CD1c-positive myeloid dendritic cell (primary cell): Measurements from ENCODE around the gene NDUFB11.

Source experiments
- DNase-seq: peaks from one replicate; pipeline ENCODE4 v3.0.0-alpha.2; 2016; ENCODE audit errors: extremely low spot score

Gene NDUFB11

DNA sequence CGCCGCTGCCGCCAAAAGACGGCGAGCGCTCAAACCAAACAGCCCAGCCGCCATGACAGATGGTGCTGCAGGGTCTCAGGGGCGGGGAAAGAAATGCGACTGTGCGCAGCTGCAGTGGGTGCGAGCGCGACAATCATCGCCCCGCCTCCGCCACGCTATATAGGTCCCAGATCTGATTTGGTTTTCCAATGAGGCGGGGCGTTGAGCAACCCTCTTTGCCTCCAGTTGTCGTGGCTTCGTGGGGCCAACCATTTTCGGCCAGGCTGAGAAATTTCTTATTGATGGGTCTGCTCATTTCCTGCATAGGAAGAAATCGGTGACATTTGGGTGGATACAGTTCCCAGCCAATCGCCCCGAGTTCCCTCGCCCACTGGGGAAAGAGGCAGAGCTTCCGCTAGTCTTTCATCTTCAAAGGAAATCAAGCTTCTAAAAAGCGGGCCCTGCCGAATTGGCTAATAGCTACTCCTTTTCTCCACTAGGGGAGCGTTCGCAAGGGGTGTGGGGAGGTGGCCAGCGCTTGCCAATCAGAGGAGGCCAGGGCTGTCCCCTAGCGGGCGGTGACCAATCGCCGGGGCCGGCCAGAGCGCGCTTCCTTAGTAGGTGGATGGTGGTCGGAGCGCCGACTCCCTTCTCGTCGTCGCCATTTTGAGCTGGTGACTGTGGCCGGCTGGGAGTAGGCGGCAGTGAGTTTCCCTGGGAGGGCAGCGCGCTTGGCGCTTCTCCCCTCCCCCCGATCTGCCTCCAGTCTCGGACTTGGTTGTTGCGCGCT lies at the start of gene NDUFB11, which contains the start of gene RBM10:
TSS of gene NDUFB11 (minus strand) at position 77 of the 769 bp plus-strand sequence. CDS start at position 54, 23 bp downstream.
TSS of gene RBM10 (plus strand) at position 596 of the 769 bp plus-strand sequence. CDS start 2,261 bp downstream, outside the sequence.
- DNase-seq, result peak; percentile 94

DNA sequence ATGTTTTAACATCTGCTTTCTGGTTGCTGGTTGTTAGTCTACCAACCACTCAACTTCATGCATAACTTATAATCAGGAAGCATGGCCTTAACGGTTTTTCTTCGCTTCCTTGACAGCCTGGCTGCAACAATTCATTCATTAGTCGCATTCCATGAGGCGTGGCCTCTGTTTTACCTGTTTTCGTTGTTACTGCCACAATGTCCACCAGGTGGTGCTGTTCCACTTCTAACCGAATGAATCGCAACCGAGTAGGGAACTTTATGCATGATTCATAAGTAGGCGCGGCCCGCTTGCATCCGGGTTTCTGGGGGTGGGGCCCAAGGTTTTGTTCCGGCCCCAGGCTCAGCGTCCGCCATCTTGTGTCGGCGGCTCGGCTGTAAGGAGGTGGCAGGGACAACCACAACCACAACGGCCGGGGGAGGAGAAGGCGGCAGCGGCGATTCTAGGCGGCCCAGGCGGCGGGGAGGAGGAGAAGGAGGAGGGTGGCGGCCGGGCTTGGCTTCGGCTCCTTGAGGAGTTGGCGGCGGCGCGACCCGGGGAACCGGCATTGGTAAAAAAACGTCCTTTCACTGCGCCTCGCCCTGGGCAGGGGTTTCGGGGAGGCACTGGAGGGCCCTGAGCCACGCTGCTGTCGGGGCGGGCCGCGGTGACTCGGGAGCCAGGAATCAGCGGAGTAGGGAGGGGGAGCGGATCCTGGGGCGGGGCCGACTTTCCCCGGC lies 49.1 kb upstream of the NDUFB11 start, which contains the start of gene UBA1:
TSS of gene UBA1 (plus strand) at position 355 of the 719 bp plus-strand sequence. CDS start 4,974 bp downstream, outside the sequence.
- DNase-seq, result peak; percentile 96

DNA sequence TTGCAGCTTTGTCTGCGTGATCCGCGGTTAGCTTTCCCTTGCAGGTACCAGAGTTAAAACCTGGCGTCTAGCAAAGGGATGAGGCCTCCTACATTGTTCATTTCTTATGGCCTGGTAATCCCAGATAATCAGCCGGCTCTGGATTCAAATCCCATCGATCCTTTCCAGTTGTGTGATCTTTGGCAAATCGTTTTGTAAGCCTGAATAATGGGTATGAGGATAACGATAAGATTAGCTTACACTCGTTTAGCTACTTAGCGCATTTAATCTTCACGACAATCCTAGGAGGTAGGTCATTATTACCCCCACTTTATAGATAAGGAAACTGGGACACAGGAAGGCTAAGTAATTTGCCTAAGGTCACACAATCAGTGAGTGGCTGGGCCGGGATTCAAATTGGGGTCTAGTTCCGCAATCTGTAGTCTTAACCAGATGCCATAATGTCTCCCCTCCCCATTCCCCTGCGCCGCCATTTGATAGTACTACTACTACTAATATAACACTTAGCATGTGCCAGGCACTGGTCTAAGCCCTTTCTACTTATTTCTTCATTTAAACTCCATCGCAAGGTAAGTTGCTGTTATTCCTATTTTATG lies 47.4 kb upstream of the NDUFB11 start:
- DNase-seq, result no peak

DNA sequence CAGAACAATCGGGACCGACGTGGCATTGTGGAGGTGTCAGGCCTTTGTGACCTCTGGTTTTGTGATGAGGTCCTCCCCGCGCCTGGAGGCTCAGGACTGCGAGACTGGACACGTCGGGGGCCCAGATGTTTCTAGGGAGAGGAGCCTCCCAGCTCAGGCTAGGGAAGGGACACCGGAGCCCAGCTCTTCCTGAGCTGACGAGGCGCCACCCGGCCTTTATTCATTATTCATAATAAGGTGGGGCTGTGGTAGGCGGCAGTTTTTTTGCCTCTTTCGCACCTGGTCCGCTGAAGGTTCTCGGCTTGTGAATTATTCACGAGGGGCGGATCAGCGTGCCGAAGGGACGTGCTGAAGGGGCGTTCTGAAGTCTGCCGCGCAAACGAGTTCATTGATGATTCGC lies 46.8 kb upstream of the NDUFB11 start:
- peak; percentile 22 for DNase-seq

DNA sequence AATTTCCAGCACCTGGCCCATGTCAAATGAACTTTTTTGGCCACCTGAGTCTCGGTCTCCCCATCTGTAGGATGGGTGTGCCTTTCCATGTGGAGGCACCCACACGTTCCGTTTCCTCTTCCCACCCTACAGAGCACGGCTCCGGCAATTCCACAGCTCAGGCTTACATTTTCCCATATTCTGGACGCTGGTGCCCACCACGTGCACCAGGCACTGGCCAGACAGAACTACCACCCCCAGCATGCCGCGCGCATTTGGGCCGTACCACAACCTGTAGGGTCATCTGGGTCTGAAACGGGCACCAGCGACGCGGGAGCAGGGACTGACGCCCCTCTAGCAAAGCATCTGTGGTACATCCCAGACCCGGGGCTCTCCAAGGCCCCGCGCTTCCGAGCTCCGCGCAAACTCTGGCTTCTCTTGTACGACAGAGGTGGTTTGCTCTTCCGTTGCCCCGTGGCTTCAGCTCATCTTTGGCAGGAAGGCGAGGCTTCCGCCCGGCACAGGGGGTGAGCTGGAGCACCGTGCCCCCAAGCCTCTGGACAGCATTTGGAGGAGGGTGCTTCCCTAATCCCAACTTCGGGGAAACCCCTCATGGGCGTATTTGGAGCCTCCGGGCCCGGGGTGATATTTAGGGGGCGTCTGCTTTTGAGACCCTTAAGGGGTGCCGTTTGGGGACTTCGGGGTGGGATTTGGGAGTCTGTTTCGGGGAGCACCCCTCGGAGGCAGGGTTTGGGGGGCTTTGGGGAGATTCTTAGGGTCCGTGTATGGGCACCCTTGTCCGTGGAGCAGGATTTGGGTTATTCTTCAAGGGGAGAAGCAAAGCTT lies 46.2 kb upstream of the NDUFB11 start:
- DNase-seq, result peak; percentile 78

DNA sequence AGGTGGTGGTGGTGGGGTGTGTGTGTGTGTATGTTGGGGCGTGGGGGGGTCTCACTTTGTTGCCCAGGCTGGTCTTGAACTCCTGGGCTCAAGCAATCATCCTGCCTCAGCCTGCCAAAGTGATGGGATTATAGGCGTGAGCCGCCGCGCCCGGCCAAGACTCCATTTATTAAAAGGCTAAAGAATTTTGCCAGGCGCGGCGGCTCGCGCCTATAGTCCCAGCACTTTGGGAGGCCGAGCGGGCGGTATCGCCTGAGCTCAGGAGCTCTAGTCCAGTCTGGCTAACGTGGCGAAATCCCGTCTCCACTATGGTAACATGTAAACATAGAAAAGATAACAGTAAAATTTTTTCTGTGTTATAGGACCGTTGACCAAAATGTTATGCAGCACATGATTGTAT lies 45.4 kb upstream of the NDUFB11 start:
- no peak for DNase-seq

DNA sequence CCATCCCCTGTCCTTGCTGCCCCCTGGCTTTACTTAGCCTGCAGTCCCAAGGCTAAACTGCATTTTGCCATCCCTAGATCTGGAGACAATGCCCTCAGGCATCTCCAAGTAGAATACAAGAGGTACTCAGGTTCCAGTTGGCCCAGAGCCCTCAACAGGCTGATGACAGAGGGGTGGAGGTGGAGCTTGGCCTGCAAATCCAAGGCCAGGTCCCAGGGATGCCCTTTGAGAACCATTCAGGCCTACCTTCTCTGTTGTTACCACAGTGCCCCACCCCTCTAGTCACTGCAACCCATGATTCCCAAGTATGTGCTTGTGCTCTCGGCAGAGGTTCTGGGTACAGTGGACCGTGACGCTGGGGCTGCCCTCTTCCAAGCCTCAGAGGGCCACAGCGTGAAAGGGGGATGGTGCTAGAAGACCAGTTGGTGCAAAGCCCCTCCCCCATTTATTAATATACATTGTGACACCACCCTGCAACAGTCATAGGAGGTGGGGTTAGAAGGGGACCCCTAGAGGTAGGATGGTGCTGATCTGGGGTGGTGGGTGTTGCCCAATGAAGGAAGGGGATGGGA lies 42.7 kb upstream of the NDUFB11 start:
- DNase-seq, result no peak

DNA sequence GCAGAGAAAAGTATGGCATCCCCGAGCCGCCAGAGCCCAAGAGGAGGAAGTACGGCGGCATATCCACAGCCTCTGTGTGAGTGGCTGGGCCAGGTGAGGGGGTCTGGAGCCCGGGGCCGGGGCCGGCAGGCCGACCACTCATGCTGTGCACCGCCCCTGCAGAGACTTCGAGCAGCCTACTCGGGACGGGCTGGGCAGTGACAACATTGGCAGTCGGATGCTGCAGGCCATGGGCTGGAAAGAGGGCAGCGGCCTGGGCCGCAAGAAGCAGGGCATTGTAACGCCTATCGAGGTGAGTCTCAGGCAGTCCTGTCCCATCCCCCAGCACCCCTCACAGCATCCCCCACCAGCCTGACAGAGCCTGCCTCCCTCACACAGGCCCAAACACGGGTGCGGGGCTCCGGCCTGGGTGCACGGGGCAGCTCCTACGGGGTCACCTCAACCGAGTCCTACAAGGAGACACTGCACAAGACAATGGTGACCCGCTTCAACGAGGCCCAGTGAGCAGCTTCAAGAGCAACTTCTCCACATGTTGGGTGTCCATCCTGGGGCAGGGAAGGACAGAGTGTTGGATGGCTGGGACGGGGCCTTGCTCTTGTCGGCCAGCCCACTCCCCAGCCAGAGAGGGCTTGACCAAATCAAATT lies 41.7 kb upstream of the NDUFB11 start:
- DNase-seq, result no peak

DNA sequence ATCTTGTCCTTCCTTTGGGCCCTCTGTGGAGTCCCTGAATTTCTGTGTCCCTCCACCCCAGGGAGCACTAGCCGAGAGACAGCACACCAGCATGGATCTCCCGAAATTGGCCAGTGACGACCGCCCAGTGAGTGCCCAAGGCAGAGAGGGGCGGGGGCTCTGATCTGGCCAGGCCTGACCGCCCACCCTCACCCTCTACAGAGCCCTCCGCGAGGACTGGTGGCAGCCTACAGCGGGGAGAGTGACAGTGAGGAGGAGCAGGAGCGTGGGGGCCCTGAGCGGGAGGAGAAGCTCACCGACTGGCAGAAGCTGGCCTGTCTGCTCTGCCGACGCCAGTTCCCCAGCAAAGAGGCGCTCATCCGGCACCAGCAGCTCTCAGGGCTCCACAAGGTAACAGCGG lies 40.7 kb upstream of the NDUFB11 start:
- DNase-seq, result no peak

DNA sequence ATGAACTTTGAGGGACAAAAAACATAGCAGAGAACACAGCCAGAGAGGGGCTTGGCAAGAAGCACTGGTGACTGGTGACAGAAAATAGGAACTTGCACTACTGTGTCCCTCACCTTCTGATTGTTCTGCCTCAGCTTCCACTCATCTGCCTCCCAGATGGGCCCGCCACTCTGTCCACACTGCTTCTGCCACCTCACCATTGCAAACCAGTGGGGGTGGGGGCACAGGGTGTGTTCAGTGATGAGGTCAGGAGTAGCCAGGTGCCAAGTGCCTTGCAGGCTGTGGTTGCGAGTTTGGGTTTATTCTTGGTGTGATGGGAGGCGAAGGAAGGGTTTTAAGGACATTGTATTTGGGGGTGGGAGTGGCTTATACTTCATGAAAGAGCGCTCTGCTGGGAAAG lies 40.0 kb upstream of the NDUFB11 start:
- DNase-seq, result no peak

DNA sequence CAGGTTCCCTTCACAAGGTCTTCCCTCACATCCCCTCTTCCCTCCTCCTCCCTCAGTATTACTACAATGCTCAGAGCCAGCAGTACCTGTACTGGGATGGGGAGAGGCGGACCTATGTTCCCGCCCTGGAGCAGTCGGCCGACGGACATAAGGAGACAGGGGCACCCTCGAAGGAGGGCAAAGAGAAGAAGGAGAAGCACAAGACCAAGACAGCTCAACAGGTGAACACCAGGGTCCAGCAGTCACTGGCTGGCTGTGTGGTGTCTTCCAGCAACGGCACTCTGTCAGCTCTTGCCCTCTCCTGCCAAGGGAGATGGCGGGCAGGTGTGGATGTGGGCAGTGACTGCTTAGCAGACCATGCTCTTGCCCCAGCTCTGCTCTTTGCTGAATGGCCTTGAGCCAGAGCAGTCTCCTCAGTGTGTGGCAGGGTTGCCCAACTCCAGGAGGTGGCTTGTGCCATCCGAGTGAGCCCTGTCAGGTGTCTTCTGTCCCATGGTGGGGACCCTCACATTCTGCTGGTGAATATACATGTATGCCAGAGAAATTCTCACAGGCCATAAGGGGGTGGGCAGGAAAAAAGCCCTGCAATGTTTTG lies 37.7 kb upstream of the NDUFB11 start:
- DNase-seq, result no peak

DNA sequence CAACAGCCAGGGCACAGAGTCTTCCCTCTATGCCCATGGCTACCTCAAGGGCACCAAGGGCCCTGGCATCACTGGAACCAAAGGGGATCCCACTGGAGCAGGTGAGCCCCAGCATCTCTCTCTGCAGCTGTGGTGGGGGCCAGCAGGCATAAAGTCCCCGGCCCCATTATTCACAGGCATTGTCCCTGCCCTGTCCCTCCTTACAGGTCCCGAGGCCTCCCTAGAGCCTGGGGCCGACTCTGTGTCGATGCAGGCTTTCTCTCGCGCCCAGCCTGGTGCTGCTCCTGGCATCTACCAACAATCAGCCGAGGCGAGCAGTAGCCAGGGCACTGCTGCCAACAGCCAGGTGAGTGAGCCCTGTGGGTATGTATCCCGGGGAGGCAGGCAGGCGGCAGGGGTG lies 36.8 kb upstream of the NDUFB11 start:
- DNase-seq, result no peak

DNA sequence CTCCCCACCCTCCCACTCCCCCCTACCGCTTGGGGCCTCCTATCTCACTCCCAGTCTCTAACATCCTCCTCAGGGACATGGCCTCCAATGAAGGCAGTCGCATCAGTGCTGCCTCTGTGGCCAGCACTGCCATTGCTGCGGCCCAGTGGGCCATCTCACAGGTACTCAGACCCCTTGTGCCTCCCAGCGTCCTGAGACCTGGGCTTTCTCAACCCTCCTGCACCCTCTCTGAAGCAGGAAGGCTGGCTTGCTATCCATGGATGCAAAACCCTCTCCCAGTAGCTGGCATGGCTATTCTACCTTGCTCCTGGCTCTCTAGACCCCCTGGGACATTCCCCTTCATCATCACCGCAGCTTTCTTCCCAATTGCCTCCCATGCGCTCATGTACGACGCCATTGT lies 35.8 kb upstream of the NDUFB11 start:
- no peak for DNase-seq

DNA sequence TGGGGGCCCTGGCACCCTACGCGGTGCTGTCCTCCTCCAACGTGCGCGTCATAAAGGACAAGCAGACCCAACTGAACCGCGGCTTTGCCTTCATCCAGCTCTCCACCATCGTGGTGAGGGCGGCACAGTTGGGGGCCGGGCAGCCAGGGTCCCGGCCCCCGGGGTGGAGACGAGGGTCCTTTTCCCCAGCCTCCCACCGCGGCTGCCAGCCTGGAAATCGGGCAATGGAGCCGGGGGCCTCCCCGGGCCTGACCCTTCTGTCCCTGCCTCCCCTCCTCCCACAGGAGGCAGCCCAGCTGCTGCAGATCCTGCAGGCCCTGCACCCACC lies 35.4 kb upstream of the NDUFB11 start:
- no peak for DNase-seq

DNA sequence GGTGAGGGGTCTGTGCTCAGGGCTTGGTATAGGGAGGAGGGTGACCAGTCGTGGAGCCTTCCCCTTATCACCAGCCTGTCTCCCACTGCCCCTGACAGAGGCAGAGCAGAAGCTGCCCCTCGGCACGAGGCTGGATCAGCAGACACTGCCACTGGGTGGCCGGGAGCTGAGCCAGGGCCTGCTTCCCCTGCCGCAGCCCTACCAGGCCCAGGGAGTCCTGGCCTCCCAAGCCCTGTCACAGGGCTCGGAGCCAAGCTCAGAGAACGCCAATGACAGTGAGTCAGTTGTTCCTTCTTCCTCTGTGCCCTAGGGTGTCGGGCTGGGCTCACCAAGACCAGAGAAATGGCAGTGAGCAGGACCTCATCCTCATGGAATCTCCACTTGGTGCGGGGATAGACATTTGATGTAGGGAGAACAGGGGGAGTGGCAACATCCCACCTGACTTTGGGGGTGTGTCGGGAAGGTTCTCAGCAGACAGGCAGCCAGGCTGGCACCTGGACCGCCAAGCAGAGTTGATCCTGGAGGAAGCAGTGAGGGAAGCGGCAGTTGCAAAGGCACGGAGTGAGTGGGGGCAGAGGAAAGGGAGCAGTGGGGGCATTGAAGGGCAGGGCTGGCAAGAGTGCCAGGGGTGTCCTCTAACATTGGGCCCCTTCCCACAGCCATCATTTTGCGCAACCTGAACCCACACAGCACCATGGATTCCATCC lies 34.9 kb upstream of the NDUFB11 start:
- no peak for DNase-seq

DNA sequence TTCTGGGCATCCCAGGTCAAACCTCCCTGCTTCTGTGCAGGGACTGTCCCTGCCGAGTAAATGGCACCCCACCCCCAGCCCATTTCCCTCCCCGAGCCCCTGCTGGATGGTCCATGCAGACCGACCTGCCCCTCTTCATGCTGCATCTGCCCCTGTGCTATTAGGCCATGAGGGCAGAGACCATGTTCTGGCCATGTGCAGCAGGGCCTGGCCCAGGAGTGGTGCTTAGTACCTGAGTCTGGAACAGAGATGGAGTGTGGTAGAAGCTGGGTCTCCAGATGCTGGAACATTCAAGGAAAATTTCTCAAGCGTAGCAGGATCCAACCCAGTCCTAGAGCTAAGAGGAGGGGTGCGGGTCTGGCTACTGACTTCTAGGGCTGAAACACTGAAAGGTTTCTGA lies 33.8 kb upstream of the NDUFB11 start:
- no peak for DNase-seq

DNA sequence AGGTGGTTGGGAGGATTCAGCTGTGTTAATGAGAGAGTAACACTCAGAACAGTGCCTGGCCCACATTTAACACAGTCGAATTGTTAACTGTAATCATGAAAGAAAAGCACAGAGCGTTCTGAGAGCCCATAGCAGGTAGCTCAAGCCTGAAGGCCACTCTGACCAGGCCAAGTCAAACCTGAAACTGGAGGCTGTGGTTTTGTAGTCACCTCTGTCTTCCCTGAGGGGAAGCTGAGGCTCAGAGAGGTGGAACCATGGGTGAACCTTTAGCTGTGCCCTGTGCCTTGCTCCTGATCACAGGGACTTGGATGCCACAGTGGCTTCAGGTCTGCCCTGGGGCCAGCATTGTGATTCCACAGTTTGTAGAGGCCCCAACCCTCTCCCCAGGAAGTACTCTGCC lies 32.6 kb upstream of the NDUFB11 start:
- no peak for DNase-seq

DNA sequence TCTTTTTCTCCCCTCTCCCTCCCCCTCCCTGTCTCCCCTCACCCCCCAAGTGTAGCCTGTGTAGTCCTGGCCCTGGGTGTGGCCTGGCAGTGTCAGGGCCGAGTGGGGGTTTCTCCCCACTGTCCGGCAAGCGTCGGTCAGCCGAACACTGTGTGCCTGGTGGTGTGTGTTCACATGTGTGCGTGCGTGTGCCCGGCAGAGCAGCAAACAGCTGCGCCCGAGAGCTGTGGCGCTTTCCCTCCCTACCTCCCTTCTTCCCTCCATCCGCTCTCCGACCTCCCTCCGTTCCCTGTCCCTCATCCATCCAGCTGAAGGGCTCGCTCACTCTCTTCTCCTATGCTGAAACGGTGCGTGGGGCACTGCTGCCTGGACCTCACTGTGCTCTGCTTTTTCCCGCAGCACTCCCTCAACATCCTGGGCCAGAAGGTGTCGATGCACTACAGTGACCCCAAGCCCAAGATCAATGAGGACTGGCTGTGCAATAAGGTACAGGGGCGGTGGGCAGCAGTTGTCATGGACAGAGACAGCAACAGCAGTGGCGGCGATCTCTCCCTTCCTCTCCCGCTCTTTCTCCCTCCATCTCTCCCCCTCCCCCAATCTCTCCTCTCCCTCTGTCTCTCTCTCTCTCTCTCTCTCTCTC lies 31.7 kb upstream of the NDUFB11 start:
- no peak for DNase-seq

DNA sequence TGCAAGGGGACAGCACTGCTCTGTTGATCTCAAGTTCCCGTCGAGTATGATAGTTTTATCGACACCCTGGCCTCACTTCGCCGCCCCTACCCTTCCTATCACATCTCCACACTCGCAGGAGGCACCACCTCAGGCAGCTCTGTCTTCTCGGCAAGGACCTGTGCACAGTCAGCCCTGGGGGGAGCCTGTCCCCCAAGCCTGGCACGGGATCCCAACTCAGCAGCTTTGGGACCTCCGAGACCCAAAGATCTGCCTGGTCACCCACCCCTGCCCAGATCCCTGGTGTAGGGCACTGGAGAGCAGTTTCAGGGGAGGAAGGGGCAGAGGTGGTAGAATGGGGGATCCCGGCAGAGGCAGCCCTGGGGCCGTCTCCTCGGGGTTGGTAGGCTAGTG lies 31.1 kb upstream of the NDUFB11 start:
- no peak for DNase-seq
